CD1c-positive myeloid dendritic cell (primary cell): ENCODE results near the gene APOE.
A peak's percentile ranks its signal among the peaks of the same experiment; 100 is the strongest.
"Not testable (repeated sequence)": the region's sequence is repeated elsewhere in the genome, so short reads cannot be mapped to it uniquely, and the experiment has no call there.

ENCODE experiments used
- DNase-seq: peaks from one replicate; pipeline ENCODE4 v3.0.0-alpha.2; 2016; ENCODE audit errors: extremely low spot score

The APOE gene

GRCh38 chr19:44884566-44884965 is 21.0 kb upstream of the APOE start:
- DNase-seq = no peak

- no peak for DNase-seq
Observed at GRCh38 chr19:44886141-44886540, 19.5 kb upstream of the APOE start.

- DNase-seq = no peak
Observed at GRCh38 chr19:44887648-44888047, 17.9 kb upstream of the APOE start.

- not testable (repeated sequence) for DNase-seq
Observed at GRCh38 chr19:44888335-44888734, 17.3 kb upstream of the APOE start.

GRCh38 chr19:44889830-44890365 is 15.7 kb upstream of the APOE start:
- no peak for DNase-seq

DNA sequence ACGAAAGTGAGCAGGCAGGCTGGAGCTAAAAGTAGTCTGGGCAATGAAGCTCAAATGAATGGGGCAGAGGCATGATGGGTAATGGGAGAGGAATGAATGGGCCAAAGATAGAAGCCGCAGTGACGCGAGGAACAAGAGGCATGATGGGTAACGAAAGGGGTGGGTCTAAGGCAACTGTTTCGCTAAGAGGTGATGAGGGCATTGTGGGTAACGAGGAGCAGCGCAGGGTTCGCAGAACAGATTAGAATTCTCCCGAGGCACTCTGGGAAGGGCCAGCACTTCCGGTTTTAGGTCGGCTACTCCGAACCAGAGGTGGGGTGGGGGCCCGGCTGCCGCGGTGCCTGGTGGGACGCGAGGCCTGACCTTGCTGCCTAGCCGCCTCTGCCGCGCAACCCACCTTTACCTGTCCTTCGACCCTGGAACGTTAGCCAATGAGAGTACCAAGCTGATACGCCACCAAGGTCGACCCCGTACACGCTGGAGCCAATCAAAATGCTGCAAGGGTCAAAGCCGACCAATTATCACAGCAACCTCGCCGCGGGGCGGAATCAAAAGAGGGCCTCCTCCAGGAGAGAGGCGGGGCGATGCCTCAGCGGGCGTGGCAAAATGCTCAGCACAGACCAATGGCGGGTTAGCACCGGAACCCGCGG is 15.1 kb upstream of the APOE start:
- DNase-seq = peak; percentile 96

DNA sequence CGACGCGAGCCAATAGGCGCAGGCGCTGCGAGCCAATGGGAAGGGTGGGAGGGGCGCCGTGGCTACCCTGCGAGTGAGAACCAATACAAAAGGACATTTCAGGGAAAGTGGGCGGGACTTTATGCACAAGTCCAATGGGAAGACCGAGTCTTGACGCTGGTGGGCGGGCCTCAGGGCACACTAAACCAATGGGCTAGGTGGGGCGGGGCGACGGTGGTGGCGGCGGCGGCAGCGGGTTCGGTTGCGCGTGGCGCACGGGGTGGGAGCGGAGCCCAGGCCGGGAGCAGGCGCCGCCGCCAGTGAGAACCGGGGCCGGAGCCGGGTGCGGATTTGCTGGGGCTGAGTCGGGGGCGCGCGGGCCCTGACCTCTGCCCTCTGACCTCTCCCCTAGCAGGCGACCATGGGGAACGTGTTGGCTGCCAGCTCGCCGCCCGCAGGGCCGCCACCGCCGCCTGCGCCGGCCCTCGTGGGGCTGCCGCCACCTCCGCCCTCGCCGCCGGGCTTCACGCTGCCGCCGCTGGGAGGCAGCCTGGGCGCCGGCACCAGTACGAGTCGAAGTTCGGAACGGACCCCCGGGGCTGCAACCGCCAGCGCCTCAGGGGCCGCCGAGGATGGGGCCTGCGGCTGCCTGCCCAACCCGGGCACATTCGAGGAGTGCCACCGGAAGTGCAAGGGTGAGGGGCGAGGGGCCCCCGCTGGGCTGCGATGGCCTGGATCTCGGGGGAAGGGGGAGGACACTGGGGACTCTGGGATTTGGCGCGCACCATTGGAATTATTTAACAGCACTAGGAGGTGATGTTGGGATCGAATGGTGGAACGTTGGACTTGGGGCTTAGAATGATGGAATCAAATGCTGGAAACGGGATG is 14.3 kb upstream of the APOE start, which contains the start of gene TOMM40:
Gene TOMM40 (plus strand): TSS at position 239 of the 867 bp plus-strand sequence. CDS start 162 bp downstream, at position 401.
- DNase-seq = peak; percentile 100

DNA sequence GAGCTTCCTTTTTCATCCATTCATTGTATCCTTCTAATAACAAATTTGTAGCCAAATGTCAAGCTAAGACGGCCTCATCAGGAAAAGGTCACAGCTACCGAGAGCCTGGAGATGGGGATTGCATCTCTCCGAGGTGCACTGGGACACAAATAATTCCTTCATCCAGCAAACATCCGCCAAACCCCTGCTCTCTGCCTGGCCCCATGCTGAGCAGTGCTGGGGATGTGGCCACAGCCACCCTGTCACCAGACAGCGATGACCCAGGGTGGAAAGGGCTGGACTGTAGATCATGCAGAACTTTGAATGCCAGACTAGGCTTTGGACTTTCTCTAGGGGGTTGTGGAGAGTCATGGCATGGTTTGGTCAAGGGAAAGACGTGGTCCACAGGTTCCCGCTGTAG is 12.7 kb upstream of the APOE start:
- DNase-seq = no peak

DNA sequence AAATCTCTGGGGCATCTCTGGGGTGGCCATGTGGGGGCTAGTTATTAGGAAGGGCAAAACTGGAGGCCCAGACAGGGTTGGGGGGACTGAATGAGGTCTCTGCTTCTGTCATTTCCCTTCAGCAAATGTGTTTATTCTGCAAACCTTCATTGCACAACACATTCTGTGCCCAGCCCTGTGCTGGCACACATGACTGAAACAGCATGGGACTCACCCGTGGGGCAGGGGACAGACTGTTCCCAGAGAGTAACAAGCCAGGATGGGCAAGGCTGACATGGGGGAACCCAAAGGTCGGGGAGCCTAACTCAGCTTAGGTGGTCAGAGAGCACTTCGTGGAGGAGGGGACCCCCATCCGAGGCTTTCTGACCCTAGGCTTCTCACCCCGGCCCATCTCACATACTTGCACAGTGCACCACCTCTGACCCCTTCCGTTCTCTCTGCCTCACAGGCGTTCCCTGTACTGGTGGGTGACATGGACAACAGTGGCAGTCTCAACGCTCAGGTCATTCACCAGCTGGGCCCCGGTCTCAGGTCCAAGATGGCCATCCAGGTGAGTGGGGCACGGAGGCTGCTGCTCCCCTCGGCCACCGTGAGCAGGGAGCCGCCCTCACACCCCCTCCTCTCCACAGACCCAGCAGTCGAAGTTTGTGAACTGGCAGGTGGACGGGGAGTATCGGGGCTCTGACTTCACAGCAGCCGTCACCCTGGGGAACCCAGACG is 12.1 kb upstream of the APOE start:
- DNase-seq = no peak

GRCh38 chr19:44894052-44894400 is 11.6 kb upstream of the APOE start:
- no peak for DNase-seq

DNA sequence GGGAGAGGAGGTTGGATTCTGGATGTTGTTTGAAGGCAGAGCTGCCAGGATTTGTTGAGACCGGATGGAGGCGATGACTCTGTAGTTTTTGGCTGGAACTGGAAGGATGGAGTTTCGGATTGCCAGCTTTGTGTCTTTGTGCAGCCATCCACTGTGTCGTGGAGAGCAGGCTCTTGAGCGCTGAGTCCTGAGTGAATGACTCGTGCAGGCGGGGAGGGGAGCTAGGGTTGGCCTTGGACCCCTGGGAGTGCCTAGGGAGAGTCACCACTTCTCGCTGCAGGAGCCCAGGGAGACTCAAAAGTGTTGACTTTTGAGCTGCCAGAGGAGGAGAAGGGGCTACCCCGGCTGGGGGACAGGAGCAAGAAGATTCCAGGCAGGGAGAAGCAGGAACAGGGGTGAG is 10.7 kb upstream of the APOE start:
- DNase-seq = no peak

GRCh38 chr19:44897835-44898234 is 7.8 kb upstream of the APOE start:
- no peak for DNase-seq

- no peak for DNase-seq
Observed at GRCh38 chr19:44900328-44901244, 5.0 kb upstream of the APOE start.

GRCh38 chr19:44903216-44903601 is 2.4 kb upstream of the APOE start:
- DNase-seq = no peak

DNA sequence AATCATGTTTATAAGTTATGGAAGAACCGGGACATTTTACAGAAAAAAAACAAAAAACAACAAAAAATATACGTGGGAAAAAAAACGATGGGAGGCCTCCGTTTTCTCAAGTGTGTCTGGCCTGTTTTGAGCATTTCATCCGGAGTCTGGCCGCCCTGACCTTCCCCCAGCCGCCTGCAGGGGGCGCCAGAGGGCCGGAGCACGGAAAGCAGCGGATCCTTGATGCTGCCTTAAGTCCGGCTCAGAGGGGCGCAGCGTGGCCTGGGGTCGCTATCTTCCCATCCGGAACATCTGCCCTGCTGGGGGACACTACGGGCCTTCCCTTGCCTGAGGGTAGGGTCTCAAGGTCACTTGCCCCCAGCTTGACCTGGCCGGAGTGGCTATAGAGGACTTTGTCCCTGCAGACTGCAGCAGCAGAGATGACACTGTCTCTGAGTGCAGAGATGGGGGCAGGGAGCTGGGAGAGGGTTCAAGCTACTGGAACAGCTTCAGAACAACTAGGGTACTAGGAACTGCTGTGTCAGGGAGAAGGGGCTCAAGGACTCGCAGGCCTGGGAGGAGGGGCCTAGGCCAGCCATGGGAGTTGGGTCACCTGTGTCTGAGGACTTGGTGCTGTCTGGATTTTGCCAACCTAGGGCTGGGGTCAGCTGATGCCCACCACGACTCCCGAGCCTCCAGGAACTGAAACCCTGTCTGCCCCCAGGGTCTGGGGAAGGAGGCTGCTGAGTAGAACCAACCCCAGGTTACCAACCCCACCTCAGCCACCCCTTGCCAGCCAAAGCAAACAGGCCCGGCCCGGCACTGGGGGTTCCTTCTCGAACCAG is 1.8 kb upstream of the APOE start:
- peak; percentile 80 for DNase-seq

- no peak for DNase-seq
Observed at GRCh38 chr19:44904426-44904994, 1.1 kb upstream of the APOE start.

DNA sequence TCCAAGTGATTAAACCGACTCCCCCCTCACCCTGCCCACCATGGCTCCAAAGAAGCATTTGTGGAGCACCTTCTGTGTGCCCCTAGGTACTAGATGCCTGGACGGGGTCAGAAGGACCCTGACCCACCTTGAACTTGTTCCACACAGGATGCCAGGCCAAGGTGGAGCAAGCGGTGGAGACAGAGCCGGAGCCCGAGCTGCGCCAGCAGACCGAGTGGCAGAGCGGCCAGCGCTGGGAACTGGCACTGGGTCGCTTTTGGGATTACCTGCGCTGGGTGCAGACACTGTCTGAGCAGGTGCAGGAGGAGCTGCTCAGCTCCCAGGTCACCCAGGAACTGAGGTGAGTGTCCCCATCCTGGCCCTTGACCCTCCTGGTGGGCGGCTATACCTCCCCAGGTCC is 2.0 kb downstream of the APOE start:
- no peak for DNase-seq

- DNase-seq = no peak
Observed at GRCh38 chr19:44908074-44908835, 2.7 kb downstream of the APOE start.

DNA sequence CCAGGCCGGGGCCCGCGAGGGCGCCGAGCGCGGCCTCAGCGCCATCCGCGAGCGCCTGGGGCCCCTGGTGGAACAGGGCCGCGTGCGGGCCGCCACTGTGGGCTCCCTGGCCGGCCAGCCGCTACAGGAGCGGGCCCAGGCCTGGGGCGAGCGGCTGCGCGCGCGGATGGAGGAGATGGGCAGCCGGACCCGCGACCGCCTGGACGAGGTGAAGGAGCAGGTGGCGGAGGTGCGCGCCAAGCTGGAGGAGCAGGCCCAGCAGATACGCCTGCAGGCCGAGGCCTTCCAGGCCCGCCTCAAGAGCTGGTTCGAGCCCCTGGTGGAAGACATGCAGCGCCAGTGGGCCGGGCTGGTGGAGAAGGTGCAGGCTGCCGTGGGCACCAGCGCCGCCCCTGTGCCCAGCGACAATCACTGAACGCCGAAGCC is 3.3 kb downstream of the APOE start:
- no peak for DNase-seq
